Activated naive CD8-positive, alpha-beta T cell treated with anti-CD3 and anti-CD28 coated beads, Interleukin-2, amount 10 ng/mL, durations not matched to agents 7 days and 5 days (primary cell): ENCODE results near the gene SLC15A1. TPM values are rescaled to one million over a fixed set of nuclear protein-coding genes. Genes with fewer than 3 reads are reported as not detected.

ENCODE experiments used
- ATAC-seq: fragments of 150-1000 bp; cut with Tn5 transposase; one replicate; pipeline ENCODE4 v1.10.0; 2021; ENCODE audit warnings: low read depth, moderate library complexity
- POLR2A ChIA-PET: fragments of 350-600 bp; sonication (Branson Sonifier 250); formaldehyde crosslinking; loops from one replicate; lab custom pipeline; 2021; ENCODE audit warnings: antibody characterized with exemption; lab: Charles Lee
- DNase-seq: peaks from one replicate; pipeline ENCODE4 v3.0.0; 2021
- H3K27ac Mint-ChIP-seq: one replicate; pipeline ENCODE4 v1.8.0; 2022; ENCODE audit warnings: mild to moderate bottlenecking, mixed read lengths
- H3K27me3 Mint-ChIP-seq: one replicate; pipeline ENCODE4 v1.8.0; 2022; ENCODE audit warnings: mild to moderate bottlenecking, moderate library complexity, mixed read lengths
- H3K36me3 Mint-ChIP-seq: one replicate; pipeline ENCODE4 v1.8.0; 2021; ENCODE audit warnings: mild to moderate bottlenecking, mixed read lengths
- H3K4me1 Mint-ChIP-seq: one replicate; pipeline ENCODE4 v1.8.0; 2021; ENCODE audit warnings: mixed read lengths
- H3K4me3 Mint-ChIP-seq: one replicate; pipeline ENCODE4 v1.8.0; 2022; ENCODE audit warnings: mild to moderate bottlenecking, moderate library complexity, mixed read lengths
- H3K9me3 Mint-ChIP-seq: one replicate; pipeline ENCODE4 v1.8.0; 2021; ENCODE audit warnings: mixed read lengths
- total RNA-seq, 2 experiments: library from RNA; stranded (reverse); gene quantifications; one replicate each; pipeline ENCODE4 v1.2.3, GENCODE V29; 2021

SLC15A1 gene
- total RNA-seq, 2 experiments from 2014 or later = not detected

DNA sequence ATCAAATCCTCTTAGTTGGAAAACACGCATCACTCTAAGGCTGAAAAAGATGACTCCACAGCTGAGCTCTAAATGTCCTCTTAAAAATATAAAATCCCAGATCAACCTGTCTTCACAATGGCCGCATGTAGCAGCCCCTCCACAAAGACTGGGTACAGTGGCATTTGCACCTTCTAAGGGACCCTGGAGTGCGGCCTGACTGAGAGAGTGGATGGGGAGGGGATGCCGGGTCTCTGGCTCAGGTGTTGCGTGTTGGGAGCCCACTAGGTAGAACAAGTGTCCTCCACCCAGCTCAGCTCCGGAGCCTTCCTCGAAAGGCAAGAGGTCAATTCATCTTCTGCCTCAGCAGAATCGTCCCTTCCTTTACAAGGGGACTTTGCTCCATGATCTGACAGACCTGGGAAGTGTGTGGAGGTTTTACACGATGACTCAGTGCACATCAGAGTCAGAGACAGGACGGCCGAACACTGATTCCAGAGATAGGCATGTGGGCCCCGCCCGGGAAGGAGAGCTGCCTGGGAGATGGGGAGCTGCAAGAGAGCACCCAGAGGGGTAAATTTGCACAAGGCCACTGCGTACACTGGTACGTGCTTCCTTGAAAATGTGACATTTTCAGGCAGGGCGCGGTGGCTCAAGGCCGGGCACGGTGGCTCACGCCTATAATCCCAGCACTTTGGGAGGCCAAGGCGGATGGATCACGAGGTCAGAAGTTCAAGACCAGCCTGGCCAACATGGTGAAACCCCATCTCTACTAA lies 23.5 kb upstream of the SLC15A1 start:
- H3K4me3 Mint-ChIP-seq = no peak overlapping the region
- POLR2A ChIA-PET = no interaction called here

DNA sequence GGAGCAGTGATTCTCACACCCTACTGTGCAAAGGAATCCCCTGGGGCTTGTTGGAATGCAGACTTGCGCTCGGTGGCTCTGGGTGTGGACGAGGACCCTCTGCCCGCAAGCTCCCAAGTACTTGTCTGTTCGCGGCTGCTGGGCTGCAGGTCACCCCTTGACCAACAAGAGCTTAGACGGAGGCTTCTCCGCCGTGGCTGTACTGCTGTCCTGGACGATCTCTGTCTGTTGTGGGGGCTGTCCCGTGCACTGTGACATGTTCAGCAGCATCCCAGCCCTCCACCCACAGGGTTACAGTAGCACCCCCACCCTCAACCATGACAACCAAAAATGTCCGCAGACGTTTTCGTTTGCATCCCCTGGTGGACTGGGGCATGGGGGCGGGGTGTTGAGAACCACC lies 22.9 kb upstream of the SLC15A1 start:
- peaks cover 7% of the 10 kb centered on the region for H3K27me3 Mint-ChIP-seq
- no peak for ATAC-seq
- no peaks in the 10 kb centered on the region for H3K9me3 Mint-ChIP-seq
- no peaks in the 10 kb centered on the region for H3K4me1 Mint-ChIP-seq
- DNase-seq = no peak
- no peaks in the 10 kb centered on the region for H3K36me3 Mint-ChIP-seq
- H3K27ac Mint-ChIP-seq = no peak overlapping the region
- POLR2A ChIA-PET = no interaction called here
- H3K4me3 Mint-ChIP-seq = no peak overlapping the region

More for the DNA sequence above, 23.5 kb upstream of the SLC15A1 start:
- DNase-seq (no peak), ATAC-seq (no peak)
- H3K36me3 Mint-ChIP-seq = no peaks in the 10 kb centered on the region
- no peaks in the 10 kb centered on the region for H3K9me3 Mint-ChIP-seq
- peaks cover 7% of the 10 kb centered on the region for H3K27me3 Mint-ChIP-seq
- H3K27ac Mint-ChIP-seq = no peak overlapping the region
- no peaks in the 10 kb centered on the region for H3K4me1 Mint-ChIP-seq

DNA sequence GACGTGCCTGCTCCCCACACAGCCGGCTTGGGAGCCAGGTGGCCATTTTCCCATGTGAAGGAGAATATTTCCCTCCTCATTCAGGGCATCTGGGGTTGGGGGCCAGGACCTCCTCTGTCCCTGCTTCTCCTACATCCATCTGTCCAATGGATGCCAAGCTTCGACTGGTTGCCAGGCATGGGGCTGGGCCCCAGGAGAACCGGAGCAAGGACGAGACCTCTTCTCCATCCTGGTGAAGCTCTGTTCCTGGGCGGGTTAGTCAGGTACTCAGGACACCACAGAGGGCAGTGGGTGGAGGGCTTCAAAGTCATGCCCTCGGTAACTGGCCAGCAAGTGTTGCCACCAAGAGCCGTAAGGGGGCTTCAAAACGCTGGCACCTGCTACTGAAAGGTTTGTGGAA lies 22.3 kb upstream of the SLC15A1 start:
- H3K4me1 Mint-ChIP-seq = no peaks in the 10 kb centered on the region
- peaks cover 10% of the 10 kb centered on the region for H3K27me3 Mint-ChIP-seq
- no peaks in the 10 kb centered on the region for H3K9me3 Mint-ChIP-seq
- H3K36me3 Mint-ChIP-seq = no peaks in the 10 kb centered on the region
- DNase-seq = no peak
- no peak for ATAC-seq
- no peak overlapping the region for H3K4me3 Mint-ChIP-seq
- H3K27ac Mint-ChIP-seq = no peak overlapping the region
- POLR2A ChIA-PET = no interaction called here

GRCh38 chr13:98773921-98774320 lies 21.4 kb upstream of the SLC15A1 start:
- Mint-ChIP-seq H3K27me3 (peaks cover 10% of the 10 kb centered on the region), H3K36me3 (no peaks in the 10 kb centered on the region)

DNA sequence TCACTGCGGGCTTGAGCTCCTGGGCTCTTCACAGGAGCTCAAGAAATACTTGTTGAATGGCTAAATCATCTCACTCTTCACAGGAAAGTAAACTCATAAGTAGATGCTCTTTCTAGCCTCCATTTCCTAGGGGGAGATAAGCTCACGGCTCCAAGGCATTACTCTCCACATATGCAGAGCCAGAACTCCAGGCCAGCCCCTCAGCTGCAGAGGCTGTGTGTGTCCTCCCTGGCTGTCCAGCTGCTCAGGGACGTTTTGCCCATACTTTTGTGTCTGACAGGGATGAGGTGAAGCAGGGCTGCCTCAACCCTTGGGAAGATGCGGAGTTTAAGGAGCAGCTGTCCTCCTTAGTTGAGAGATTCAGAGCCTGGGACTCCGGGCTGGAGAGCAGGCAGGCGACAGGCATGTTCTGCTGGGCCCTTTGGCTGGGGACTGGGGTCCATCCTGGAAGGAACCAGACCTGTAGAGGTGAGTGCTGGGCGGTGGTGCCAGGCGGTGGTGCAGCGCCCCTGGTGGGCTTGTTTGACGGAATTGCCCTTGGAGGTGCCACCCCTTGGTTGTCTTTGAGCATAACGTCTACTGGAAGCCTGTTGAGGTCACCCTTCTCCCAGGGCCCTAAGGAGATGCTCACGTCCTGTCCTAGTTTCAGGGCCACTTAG lies 20.5 kb upstream of the SLC15A1 start:
- H3K4me1 Mint-ChIP-seq = no peaks in the 10 kb centered on the region
- no peak for DNase-seq
- POLR2A ChIA-PET = no interaction called here
- no peak overlapping the region for H3K4me3 Mint-ChIP-seq
- peaks cover 13% of the 10 kb centered on the region for H3K27me3 Mint-ChIP-seq
- no peaks in the 10 kb centered on the region for H3K36me3 Mint-ChIP-seq
- no peak overlapping the region for H3K27ac Mint-ChIP-seq
- no peaks in the 10 kb centered on the region for H3K9me3 Mint-ChIP-seq
- no peak for ATAC-seq

More at GRCh38 chr13:98773921-98774320, 21.4 kb upstream of the SLC15A1 start:
- no peak overlapping the region for H3K27ac Mint-ChIP-seq
- POLR2A ChIA-PET = no interaction called here
- no peak for ATAC-seq
- no peak overlapping the region for H3K4me3 Mint-ChIP-seq
- H3K4me1 Mint-ChIP-seq = no peaks in the 10 kb centered on the region
- DNase-seq = no peak
- H3K9me3 Mint-ChIP-seq = no peaks in the 10 kb centered on the region

- no peak for DNase-seq
- Mint-ChIP-seq H3K36me3 (no peaks in the 10 kb centered on the region), H3K27ac (no peak overlapping the region), H3K27me3 (peaks cover 11% of the 10 kb centered on the region), H3K4me1 (no peaks in the 10 kb centered on the region), H3K4me3 (no peak overlapping the region), H3K9me3 (no peaks in the 10 kb centered on the region)
- POLR2A ChIA-PET = interaction anchor here (0.5 kb wide), 1 partner anchor 63 kb away, joined by 3 read pairs; no protein-coding TSS in a partner anchor
- ATAC-seq = no peak
These were observed 19.6 kb upstream of the SLC15A1 start for GRCh38 chr13:98771838-98772611.

DNA sequence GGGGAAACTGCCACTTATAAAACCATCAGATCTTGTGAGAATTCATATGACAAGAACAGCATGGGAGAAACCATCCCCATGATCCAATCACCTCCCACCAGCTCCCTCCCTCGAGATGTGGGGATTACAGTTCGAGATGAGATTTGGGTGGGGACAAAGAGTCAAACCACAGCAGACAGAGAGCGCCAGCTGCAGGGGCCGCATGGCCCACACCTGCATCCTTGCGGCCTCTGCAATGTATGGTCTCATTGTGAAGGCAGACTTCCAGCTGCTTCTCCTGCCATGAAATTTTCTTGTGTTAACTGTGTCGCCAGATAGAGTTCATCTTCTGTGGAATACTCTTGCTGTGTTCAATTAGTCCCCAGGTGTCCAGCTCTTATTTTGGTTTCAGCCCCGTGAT lies 17.3 kb upstream of the SLC15A1 start:
- H3K36me3 Mint-ChIP-seq = no peaks in the 10 kb centered on the region
- no peaks in the 10 kb centered on the region for H3K9me3 Mint-ChIP-seq
- no peak overlapping the region for H3K27ac Mint-ChIP-seq
- DNase-seq = no peak
- no peak overlapping the region for H3K4me3 Mint-ChIP-seq
- H3K4me1 Mint-ChIP-seq = no peaks in the 10 kb centered on the region
- ATAC-seq = no peak
- peaks cover 11% of the 10 kb centered on the region for H3K27me3 Mint-ChIP-seq
- POLR2A ChIA-PET = no interaction called here

GRCh38 chr13:98768522-98768921 lies 16.1 kb upstream of the SLC15A1 start:
- H3K9me3 Mint-ChIP-seq = no peaks in the 10 kb centered on the region
- no peaks in the 10 kb centered on the region for H3K36me3 Mint-ChIP-seq
- H3K4me1 Mint-ChIP-seq = no peaks in the 10 kb centered on the region
- no peak for DNase-seq
- H3K4me3 Mint-ChIP-seq = no peak overlapping the region
- ATAC-seq = no peak
- H3K27ac Mint-ChIP-seq = no peak overlapping the region
- peaks cover 11% of the 10 kb centered on the region for H3K27me3 Mint-ChIP-seq
- POLR2A ChIA-PET = no interaction called here

DNA sequence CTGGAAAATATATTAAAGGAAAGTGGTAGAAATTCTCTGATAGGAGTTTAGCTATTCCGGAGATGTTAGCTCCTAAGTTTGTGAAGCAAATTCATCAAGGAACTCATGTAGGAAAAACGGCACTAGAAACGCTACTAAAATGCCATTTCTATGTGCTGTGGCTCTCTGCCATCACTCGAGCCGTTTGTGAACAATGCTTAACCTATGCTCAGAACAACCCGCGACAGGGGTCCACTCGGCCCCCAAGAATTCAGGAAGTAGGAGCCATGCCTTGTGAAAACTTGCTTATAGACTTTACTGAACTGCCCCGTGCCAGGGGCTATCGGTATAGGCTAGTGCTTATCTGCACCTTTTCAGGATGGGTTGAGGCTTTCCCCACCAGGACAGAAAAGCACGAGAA lies 14.2 kb upstream of the SLC15A1 start:
- Mint-ChIP-seq H3K27ac (no peak overlapping the region), H3K27me3 (peaks cover 11% of the 10 kb centered on the region), H3K36me3 (no peaks in the 10 kb centered on the region), H3K4me1 (no peaks in the 10 kb centered on the region), H3K9me3 (no peaks in the 10 kb centered on the region), H3K4me3 (no peak overlapping the region)
- POLR2A ChIA-PET = no interaction called here
- DNase-seq = no peak
- no peak for ATAC-seq

DNA sequence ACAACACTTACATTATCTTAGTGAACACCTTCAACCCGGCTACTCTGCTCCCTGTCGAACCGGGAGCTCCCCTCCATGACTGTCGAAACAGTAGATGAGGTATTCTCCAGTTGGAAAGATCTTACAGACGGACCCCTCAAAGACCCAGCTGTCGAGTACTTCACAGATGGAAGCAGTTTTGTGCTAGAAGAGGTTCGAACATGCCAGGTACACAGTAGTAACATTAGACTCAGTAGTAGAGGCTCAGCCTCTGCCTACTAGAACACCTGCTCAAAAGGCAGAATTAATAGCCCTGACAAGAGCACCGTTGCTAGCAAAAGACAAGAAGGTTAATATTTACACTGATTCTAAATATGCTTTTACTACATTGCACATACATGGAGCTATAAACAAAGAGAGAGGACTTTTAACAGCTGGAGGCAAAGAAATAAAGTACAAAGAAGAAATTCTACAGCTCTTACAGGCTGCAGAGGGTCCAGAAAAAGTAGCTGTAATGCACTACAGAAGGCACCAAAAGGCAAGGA lies 13.6 kb upstream of the SLC15A1 start:
- Mint-ChIP-seq H3K27ac (no peak overlapping the region), H3K4me3 (no peak overlapping the region), H3K27me3 (peaks cover 9% of the 10 kb centered on the region), H3K9me3 (peaks cover 1% of the 10 kb centered on the region), H3K36me3 (no peaks in the 10 kb centered on the region), H3K4me1 (no peaks in the 10 kb centered on the region)
- ATAC-seq (no peak), DNase-seq (no peak)
- POLR2A ChIA-PET = no interaction called here

DNA sequence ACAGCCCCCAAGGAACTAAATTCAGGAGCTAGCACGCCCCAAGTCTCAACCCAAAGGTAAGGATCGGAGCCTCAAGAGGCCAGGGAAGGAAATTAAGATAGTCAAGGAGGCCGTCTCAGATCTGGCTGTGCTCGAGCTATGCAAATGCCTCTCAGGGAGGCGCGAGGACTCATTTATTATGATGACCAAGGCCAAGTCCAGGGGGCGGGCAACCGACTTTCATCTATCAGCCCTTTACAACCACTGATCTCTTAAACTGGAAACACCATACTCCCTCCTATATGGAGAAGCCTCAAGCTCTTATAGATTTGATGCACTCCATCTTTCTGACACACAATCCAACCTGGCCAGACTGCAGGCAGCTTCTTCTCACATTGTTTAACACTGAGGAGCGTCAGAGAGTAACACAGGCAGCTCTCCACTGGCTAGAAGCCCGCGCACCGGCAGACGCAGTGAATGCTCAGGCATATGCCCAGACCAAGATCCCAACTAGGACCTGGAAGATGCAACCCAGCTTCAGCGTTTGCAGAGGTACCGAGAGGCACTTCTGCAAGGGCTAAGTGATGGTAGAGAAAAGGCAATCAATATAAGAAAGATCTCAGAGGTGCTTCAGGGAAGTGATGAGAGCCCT lies 9.6 kb upstream of the SLC15A1 start:
- ATAC-seq (no peak), DNase-seq (no peak)
- H3K27ac Mint-ChIP-seq = no peak overlapping the region
- peaks cover 5% of the 10 kb centered on the region for H3K9me3 Mint-ChIP-seq
- H3K36me3 Mint-ChIP-seq = no peaks in the 10 kb centered on the region
- H3K4me1 Mint-ChIP-seq = no peaks in the 10 kb centered on the region
- POLR2A ChIA-PET = no interaction called here
- H3K4me3 Mint-ChIP-seq = no peak overlapping the region
- no peaks in the 10 kb centered on the region for H3K27me3 Mint-ChIP-seq

DNA sequence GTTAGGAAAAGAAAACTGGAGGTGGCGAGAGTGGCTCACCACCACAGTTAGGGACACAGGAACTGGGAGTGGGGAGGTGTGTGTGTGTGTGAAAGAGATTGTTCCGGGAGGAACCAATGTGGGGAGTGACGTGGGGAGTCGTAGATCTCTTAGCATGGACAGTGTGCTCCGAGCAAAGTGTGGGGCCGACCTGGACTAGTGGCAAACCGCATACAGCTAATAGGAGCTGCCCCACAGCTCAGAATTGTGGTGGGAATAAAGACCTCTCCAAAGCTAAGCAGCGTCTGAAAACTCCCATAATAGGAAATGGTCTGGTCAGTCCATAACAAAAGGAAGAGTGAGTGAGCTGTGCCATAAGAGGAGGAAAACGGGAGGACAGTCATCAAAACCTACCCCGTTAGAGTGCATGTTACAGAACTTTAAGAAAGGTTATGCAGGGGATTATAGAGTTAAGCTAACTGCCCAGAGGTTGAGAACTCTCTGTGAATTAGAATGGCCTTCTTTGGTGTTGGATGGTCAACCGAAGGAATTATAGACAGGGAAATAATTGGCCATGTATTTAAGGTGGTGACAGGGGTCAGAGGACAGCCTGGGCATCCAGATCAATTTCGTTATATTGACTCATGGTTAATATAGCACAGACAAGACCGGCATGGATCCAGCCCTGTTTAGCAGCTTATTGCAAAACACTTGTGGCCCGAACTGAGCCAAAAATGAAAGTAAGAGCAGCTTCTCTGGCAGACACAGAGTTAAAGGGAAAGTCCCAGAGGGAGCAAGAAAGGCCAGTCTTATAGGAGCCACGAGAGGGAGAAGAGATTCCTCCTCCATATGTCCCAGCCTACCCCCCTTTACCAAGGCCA lies 8.9 kb upstream of the SLC15A1 start:
- H3K9me3 Mint-ChIP-seq = peaks cover 5% of the 10 kb centered on the region
- no peaks in the 10 kb centered on the region for H3K27me3 Mint-ChIP-seq
- no peak for DNase-seq
- POLR2A ChIA-PET = no interaction called here
- no peak for ATAC-seq
- no peak overlapping the region for H3K4me3 Mint-ChIP-seq
- H3K36me3 Mint-ChIP-seq = no peaks in the 10 kb centered on the region
- no peaks in the 10 kb centered on the region for H3K4me1 Mint-ChIP-seq
- no peak overlapping the region for H3K27ac Mint-ChIP-seq
